OCI-LY7 (cell line): ENCODE measurements around the gene STAT1. TPM values are rescaled to one million over a fixed set of nuclear protein-coding genes. Genes with fewer than 3 reads are reported as not detected.

Experiments used
- BruUV-seq: library from RNA; stranded (reverse); fragments of 400-500 nt; replicated peaks from 2 replicates; lab custom pipeline; 2021; lab: Mats Ljungman, UMichigan
- CTCF ChIA-PET: fragments of 300-600 bp; sonication (Branson Sonifier 250); formaldehyde crosslinking; loops from one replicate; lab custom pipeline; 2022; ENCODE audit warnings: antibody characterized with exemption; ENCODE audit not compliant: unreplicated experiment; lab: Charles Lee
- POLR2A ChIA-PET: fragments of 300-600 bp; sonication (Branson Sonifier 250); formaldehyde crosslinking; loops from one replicate; lab custom pipeline; 2022; ENCODE audit warnings: antibody characterized with exemption; lab: Charles Lee
- DNase-seq: peaks from one replicate; pipeline ENCODE4 v3.0.0-alpha.2; 2015; ENCODE audit warnings: low spot score
- H2AFZ ChIP-seq: fragments of 200-600 bp; sonication (generic), shearing (Covaris generic); 2 replicates; pipeline ENCODE4 v1.6.1; 2014; ENCODE audit warnings: mild to moderate bottlenecking, antibody characterized with exemption, low read length, moderate library complexity
- H3K27ac ChIP-seq: fragments of 200-600 bp; sonication (generic); 2 replicates; pipeline ENCODE4 v1.5.1; 2014; ENCODE audit warnings: mixed run types, low read depth, mild to moderate bottlenecking, moderate library complexity, low read length, inconsistent platforms; ENCODE audit not compliant: poor library complexity, severe bottlenecking
- H3K36me3 ChIP-seq: fragments of 200-600 bp; sonication (generic); 2 replicates; pipeline ENCODE4 v1.6.1; 2014; ENCODE audit warnings: mild to moderate bottlenecking, antibody characterized with exemption, low read length, moderate library complexity, mixed read lengths; ENCODE audit not compliant: insufficient read depth
- H3K4me1 ChIP-seq: fragments of 200-600 bp; sonication (generic); 2 replicates; pipeline ENCODE4 v1.5.1; 2014; ENCODE audit warnings: mild to moderate bottlenecking, low read length; ENCODE audit not compliant: insufficient read depth, poor library complexity, severe bottlenecking
- H3K4me2 ChIP-seq: fragments of 200-600 bp; sonication (generic); 2 replicates; pipeline ENCODE4 v1.6.1; 2014; ENCODE audit warnings: mild to moderate bottlenecking, low read length
- H3K4me3 ChIP-seq: fragments of 200-600 bp; sonication (generic); 2 replicates; pipeline ENCODE4 v1.5.1; 2014; ENCODE audit warnings: mild to moderate bottlenecking, low read depth, low read length; ENCODE audit not compliant: poor library complexity, severe bottlenecking
- H3K79me2 ChIP-seq: fragments of 200-600 bp; sonication (generic); 2 replicates; pipeline ENCODE4 v1.6.1; 2016; ENCODE audit warnings: low read depth, mild to moderate bottlenecking, low read length, moderate library complexity, mixed read lengths; ENCODE audit not compliant: insufficient read depth
- H3K9me2 ChIP-seq: fragments of 200-600 bp; sonication (generic); 2 replicates; pipeline ENCODE4 v1.6.1; 2016; ENCODE audit warnings: mild to moderate bottlenecking, low read length, mixed read lengths; ENCODE audit not compliant: insufficient read depth
- H3K9me3 ChIP-seq: fragments of 200-600 bp; sonication (generic); 2 replicates; pipeline ENCODE4 v1.6.1; 2014; ENCODE audit warnings: mild to moderate bottlenecking, mixed run types, low read length, mixed read lengths
- H4K20me1 ChIP-seq: fragments of 200-600 bp; sonication (generic); 2 replicates; pipeline ENCODE4 v1.6.1; 2014; ENCODE audit warnings: mild to moderate bottlenecking, antibody characterized with exemption, low read length, moderate library complexity, mixed read lengths; ENCODE audit not compliant: insufficient read depth
- CTCF ChIP-seq: fragments of 200-600 bp; sonication (generic); conservative IDR thresholded peaks from 2 replicates; pipeline ENCODE4 v1.5.1; 2014; ENCODE audit warnings: mild to moderate bottlenecking, antibody characterized with exemption, low read length, moderate library complexity, mixed read lengths
- EZH2phosphoT487 ChIP-seq: fragments of 200-600 bp; sonication (generic); IDR thresholded peaks from 2 replicates; pipeline ENCODE4 v1.6.1; 2018; ENCODE audit warnings: low read depth, borderline replicate concordance, mild to moderate bottlenecking, mixed run types, antibody characterized with exemption, low read length, moderate library complexity, mixed read lengths
- intact Hi-C: fragments of 100-400 bp; cut with micrococcal nuclease; formaldehyde crosslinking; loops from one replicate; pipeline ENCODE4 v1.10.0; 2022; ENCODE audit not compliant: unreplicated experiment
- total RNA-seq, 2 experiments: library from RNA; depleted of rRNA in 1 of 2; stranded (reverse); fragments of >200 nt in 1 of 2; shearing (Covaris generic) in 1 of 2; gene quantifications; 2 replicates each; pipeline ENCODE4 v1.2.3, GENCODE V29; 2014 to 2022

Gene STAT1
- total RNA-seq, 2 experiments from 2014 or later: 23.0 to 23.1 TPM

- Histone ChIP-seq H3K9me2 (no peaks in the 10 kb centered on the region), H3K4me2 (no peak overlapping the region), H3K27ac (no peak overlapping the region), H3K36me3 (no peaks in the 10 kb centered on the region), H3K4me1 (no peaks in the 10 kb centered on the region), H3K4me3 (no peak overlapping the region), H2AFZ (no peak overlapping the region), H3K9me3 (no peaks in the 10 kb centered on the region), H4K20me1 (no peaks in the 10 kb centered on the region), H3K79me2 (no peaks in the 10 kb centered on the region)
- ChIA-PET CTCF (no interaction called here), POLR2A (interaction anchor here (1.6 kb wide), 1 partner anchor 10 kb away, joined by 4 read pairs; no protein-coding TSS in a partner anchor)
- no TSS peak for BruUV-seq
- TF ChIP-seq CTCF: no peak
- no peak for TF ChIP-seq EZH2phosphoT487
- intact Hi-C loops: no loop called here
- DNase-seq: no peak
These were observed 65.3 kb downstream of the STAT1 start for GRCh38 chr2:190948671-190949070.

GRCh38 chr2:190947711-190948251 is 66.2 kb downstream of the STAT1 start:
- Histone ChIP-seq H3K79me2 (no peaks in the 10 kb centered on the region), H3K27ac (no peak overlapping the region), H3K4me1 (no peaks in the 10 kb centered on the region), H3K9me3 (no peaks in the 10 kb centered on the region), H3K9me2 (no peaks in the 10 kb centered on the region), H3K4me3 (no peak overlapping the region), H3K36me3 (no peaks in the 10 kb centered on the region), H2AFZ (no peak overlapping the region), H4K20me1 (no peaks in the 10 kb centered on the region), H3K4me2 (no peak overlapping the region)
- ChIA-PET POLR2A (interaction anchor here (0.6 to 1.6 kb wide), 4 partner anchors 9 to 20 kb away, joined by 4 to 5 read pairs (median 4); no protein-coding TSS in a partner anchor), CTCF (no interaction called here)
- intact Hi-C loops: no loop called here
- DNase-seq: no peak
- TF ChIP-seq CTCF (no peak), EZH2phosphoT487 (no peak)
- BruUV-seq: no TSS peak

GRCh38 chr2:190947141-190947540 is 66.8 kb downstream of the STAT1 start:
- CTCF ChIA-PET: no interaction called here
- Histone ChIP-seq H2AFZ (no peak overlapping the region), H3K9me3 (no peaks in the 10 kb centered on the region), H3K4me1 (no peaks in the 10 kb centered on the region), H4K20me1 (no peaks in the 10 kb centered on the region), H3K27ac (no peak overlapping the region), H3K4me3 (no peak overlapping the region), H3K36me3 (no peaks in the 10 kb centered on the region), H3K79me2 (no peaks in the 10 kb centered on the region), H3K4me2 (no peak overlapping the region), H3K9me2 (no peaks in the 10 kb centered on the region)
- TF ChIP-seq EZH2phosphoT487 (no peak), CTCF (no peak)
- intact Hi-C loops: no loop called here
- no peak for DNase-seq
- POLR2A ChIA-PET: interaction anchor here (0.6 to 1.6 kb wide), 3 partner anchors 8 to 14 kb away, joined by 4 to 5 read pairs (median 5); no protein-coding TSS in a partner anchor
- BruUV-seq: no TSS peak
